Measurements from ENCODE around the gene TBC1D2B. TPM values are rescaled to one million over a fixed set of nuclear protein-coding genes. Genes with fewer than 3 reads are reported as not detected.
A peak's percentile ranks its signal among the peaks of the same experiment; 100 is the strongest.

Gene TBC1D2B
- total and polyA plus RNA-seq, 11 donors: 5.1 to 45.2 (median 10.1) TPM

DNA sequence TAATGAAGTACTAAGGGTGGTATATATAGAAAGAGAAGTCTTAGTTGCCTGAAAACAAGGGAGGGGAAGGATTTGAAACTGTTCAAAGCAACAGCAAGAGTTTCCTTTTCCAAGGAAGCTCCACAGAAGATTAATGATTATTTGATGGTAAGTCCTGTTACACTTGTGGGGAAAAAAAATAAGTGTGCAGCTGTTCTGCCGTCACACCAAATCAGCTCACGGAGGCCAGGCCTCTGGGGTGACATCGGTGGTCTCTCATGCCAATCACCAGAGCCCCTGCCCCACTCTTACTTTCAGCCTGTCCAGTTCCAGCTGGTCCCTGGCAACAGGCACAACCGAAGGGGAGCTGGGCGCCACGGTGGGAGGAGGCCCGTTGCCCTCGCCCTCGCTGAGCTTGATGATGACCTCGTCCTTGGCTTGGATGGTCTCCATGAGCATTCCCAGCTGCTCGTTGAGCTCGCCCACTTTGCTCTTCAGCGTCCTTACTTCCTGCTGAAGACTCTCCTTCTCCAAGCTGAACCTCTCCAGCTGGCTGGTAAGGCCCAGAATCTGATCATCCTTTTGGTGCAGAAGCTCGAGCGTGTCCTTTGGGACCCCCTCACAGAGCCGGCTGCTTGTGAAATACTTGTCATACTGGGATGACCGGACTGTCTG lies 53.5 kb downstream of the TBC1D2B start:
- peak; percentile 66 to 91 (median 84) for ATAC-seq

GRCh38 chr15:78023081-78023665 lies 54.3 kb downstream of the TBC1D2B start:
- DNase-seq (no peak), ATAC-seq (peak in 3 of 4 donors; percentile 4 to 31 (median 8))
- Histone ChIP-seq H3K36me3 (peaks cover 0 to 83% (median 67%) of the 10 kb centered on the region in 9 donors), H3K4me1 (peaks cover 0 to 49% (median 24%) of the 10 kb centered on the region in 12 donors), H3K9me3 (no peaks in the 10 kb centered on the region), H3K27me3 (no peaks in the 10 kb centered on the region), H3K27ac (peak overlapping the region in 8 of 12 donors; percentile 13 to 88 (median 60)), H3K4me3 (no peak overlapping the region)
- TF ChIP-seq POLR2A (IDR thresholded peaks at IDR 0.05) (no peak), CTCF (IDR thresholded peaks at IDR 0.05) (no peak)
- intact Hi-C loops (cut with DNase I): loop anchor here in 3 of 10 donors (5.0 to 10.0 kb wide), 2 partner anchors 52 to 54 kb away; partner anchors contain the start of gene TBC1D2B (in 3 of the 3)
- 88 to 94% (median 91%) methylated on average over 6 of the region's 6 CpGs for WGBS, 4 donors

More for the DNA sequence above, 53.5 kb downstream of the TBC1D2B start:
- WGBS, 4 donors: 66 to 81% (median 76%) methylated on average over 17 of the region's 17 CpGs
- TF ChIP-seq CTCF (IDR thresholded peaks at IDR 0.05): no peak
- TF ChIP-seq POLR2A (IDR thresholded peaks at IDR 0.05): no peak
- no peaks in the 10 kb centered on the region for H3K27me3 ChIP-seq
- intact Hi-C loops (cut with DNase I): loop anchor here in 3 of 10 donors (5.0 to 10.0 kb wide), 2 partner anchors 51 to 53 kb away; partner anchors contain the start of gene TBC1D2B (in 3 of the 3)
- H3K27ac ChIP-seq: peak overlapping the region in 10 of 12 donors; percentile 13 to 88 (median 57)
- peak; percentile 68 to 83 (median 73) for DNase-seq
- no peaks in the 10 kb centered on the region for H3K9me3 ChIP-seq
- no peak overlapping the region for H3K4me3 ChIP-seq
- H3K4me1 ChIP-seq: peaks cover 0 to 40% (median 21%) of the 10 kb centered on the region in 12 donors
- peaks cover 0 to 91% (median 75%) of the 10 kb centered on the region in 9 donors for H3K36me3 ChIP-seq

DNA sequence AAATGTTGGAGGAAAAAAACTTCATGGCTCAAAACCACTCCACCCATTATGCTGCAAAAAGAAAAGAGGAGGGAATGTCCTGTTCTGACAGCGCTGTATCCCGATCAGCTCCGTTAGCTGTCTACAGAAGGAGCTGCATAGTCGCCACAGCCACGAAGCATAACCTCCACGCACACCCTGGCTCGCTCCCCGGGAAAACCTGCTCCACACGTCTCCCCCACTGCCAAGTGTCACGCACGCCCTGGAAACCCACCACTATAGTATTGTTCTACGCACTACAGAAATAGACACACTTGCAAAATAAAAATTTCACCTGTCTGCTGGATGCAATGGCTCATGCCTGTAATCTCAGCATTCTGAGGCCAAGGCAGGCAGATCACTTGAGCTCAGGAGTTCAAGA lies 55.8 kb downstream of the TBC1D2B start:
- TF ChIP-seq CTCF (IDR thresholded peaks at IDR 0.05) (no peak), POLR2A (IDR thresholded peaks at IDR 0.05) (no peak)
- peaks cover 0 to 52% (median 25%) of the 10 kb centered on the region in 12 donors for H3K4me1 ChIP-seq
- intact Hi-C loops (cut with DNase I): loop anchor here in 3 of 10 donors (5.0 to 10.0 kb wide), 2 partner anchors 53 to 56 kb away; partner anchors contain the start of gene TBC1D2B (in 3 of the 3)
- DNase-seq (no peak), ATAC-seq (no peak)
- no peak overlapping the region for H3K27ac ChIP-seq
- H3K27me3 ChIP-seq: no peaks in the 10 kb centered on the region
- H3K4me3 ChIP-seq: no peak overlapping the region
- WGBS, 4 donors: 95 to 97% (median 96%) methylated on average over 12 of the region's 12 CpGs
- H3K9me3 ChIP-seq: no peaks in the 10 kb centered on the region
- peaks cover 0 to 82% (median 60%) of the 10 kb centered on the region in 9 donors for H3K36me3 ChIP-seq

- H3K27me3 ChIP-seq: no peaks in the 10 kb centered on the region
- H3K4me3 ChIP-seq: no peak overlapping the region
- intact Hi-C loops (cut with DNase I): loop anchor here in 3 of 10 donors (5.0 to 10.0 kb wide), 2 partner anchors 55 to 57 kb away; partner anchors contain the start of gene TBC1D2B (in 3 of the 3)
- DNase-seq (no peak), ATAC-seq (no peak)
- peaks cover 0 to 87% (median 67%) of the 10 kb centered on the region in 9 donors for H3K36me3 ChIP-seq
- peak overlapping the region in 1 of 12 donors; percentile 79 for H3K27ac ChIP-seq
- 97 to 100% (median 98%) methylated on average over 2 of the region's 2 CpGs for WGBS, 4 donors
- H3K4me1 ChIP-seq: peaks cover 0 to 42% (median 18%) of the 10 kb centered on the region in 12 donors
- no peak for TF ChIP-seq POLR2A (IDR thresholded peaks at IDR 0.05)
- TF ChIP-seq CTCF (IDR thresholded peaks at IDR 0.05): no peak
- no peaks in the 10 kb centered on the region for H3K9me3 ChIP-seq
These were observed 57.5 kb downstream of the TBC1D2B start for GRCh38 chr15:78020007-78020406.

All from heart left ventricle (tissue), 16 donors.